HEK293 (cell line): Measurements from ENCODE around the gene NEK2.

Experiments
- CTCF ChIA-PET: fragments of 350-600 bp; formaldehyde crosslinking; extraction: SDS; loops from one replicate; lab custom pipeline; 2021; ENCODE audit warnings: antibody characterized with exemption; lab: Yijun Ruan, JAX
- POLR2A ChIA-PET: fragments of 300-600 bp; formaldehyde crosslinking; extraction: SDS; loops from one replicate; lab custom pipeline; 2020; ENCODE audit warnings: antibody characterized with exemption, inconsistent platforms; lab: Yijun Ruan, JAX
- H3K27ac ChIP-seq: fragments of 200-500 bp; sonication (Bioruptor generic); 2 replicates; pipeline ENCODE4 v1.5.1; 2014; ENCODE audit warnings: low read depth, low read length, control low read depth, inconsistent platforms; ENCODE audit errors: extremely low read depth
- H3K36me3 ChIP-seq, 2 experiments: fragments of 200-500 bp in 1 of 2; sonication (Bioruptor generic) in 1 of 2; 1 replicate in 1 of 2; 2 replicates in 1 of 2; pipeline ENCODE4 v1.5.1; 2014 to 2017; ENCODE audit warnings: inconsistent platforms in 2 of 2, low read length in 2 of 2; ENCODE audit not compliant: control insufficient read depth in 2 of 2, insufficient read depth in 1 of 2
- H3K4me1 ChIP-seq: fragments of 200-500 bp; sonication (Bioruptor generic); 2 replicates; pipeline ENCODE4 v1.5.1; 2014; ENCODE audit warnings: mild to moderate bottlenecking, low read length, inconsistent platforms; ENCODE audit not compliant: control insufficient read depth, insufficient read depth
- H3K4me3 ChIP-seq: 2 replicates; pipeline ENCODE4 v1.5.1; 2011; ENCODE audit warnings: low read depth, mild to moderate bottlenecking, control low read depth, low read length, moderate library complexity
- H3K9me3 ChIP-seq: fragments of 200-500 bp; sonication (Bioruptor generic); 2 replicates; pipeline ENCODE4 v1.5.1; 2014; ENCODE audit warnings: low read depth, low read length, inconsistent platforms; ENCODE audit not compliant: control insufficient read depth, insufficient read depth
- BCL6B ChIP-seq: fragments of 450-650 bp; formaldehyde crosslinking; IDR thresholded peaks from 2 replicates; pipeline ENCODE4 v1.5.1; 2017; ENCODE audit warnings: missing biosample characterization, missing genetic modification characterization
- CTCF ChIP-seq: fragments of 450-650 bp; formaldehyde crosslinking; IDR thresholded peaks from 2 replicates; pipeline ENCODE4 v1.5.1; 2016; ENCODE audit warnings: missing biosample characterization, missing genetic modification characterization
- ELK4 ChIP-seq: IDR thresholded peaks from 2 replicates; pipeline ENCODE4 v1.6.1; 2011; ENCODE audit warnings: mild to moderate bottlenecking, low read depth, low read length, borderline replicate concordance
- GLI2 ChIP-seq: fragments of 450-650 bp; formaldehyde crosslinking; IDR thresholded peaks from 2 replicates; pipeline ENCODE4; 2017; ENCODE audit warnings: missing biosample characterization, missing genetic modification characterization, low read depth, borderline replicate concordance
- IKZF3 ChIP-seq: fragments of 450-650 bp; IDR thresholded peaks from 2 replicates; pipeline ENCODE4 v1.5.0; 2018; ENCODE audit warnings: missing biosample characterization, mild to moderate bottlenecking, missing genetic modification characterization, moderate library complexity
- PRDM1 ChIP-seq: fragments of 450-650 bp; formaldehyde crosslinking; IDR thresholded peaks from 2 replicates; pipeline ENCODE4; 2016; ENCODE audit warnings: missing biosample characterization, missing genetic modification characterization
- PRDM4 ChIP-seq: fragments of 450-650 bp; formaldehyde crosslinking; IDR thresholded peaks from 2 replicates; pipeline ENCODE4 v1.5.1; 2017; ENCODE audit warnings: missing biosample characterization, missing genetic modification characterization
- ZBTB20 ChIP-seq: fragments of 450-650 bp; formaldehyde crosslinking; IDR thresholded peaks from 2 replicates; pipeline ENCODE4 v1.5.1; 2016; ENCODE audit warnings: missing biosample characterization, missing genetic modification characterization
- ZBTB7A ChIP-seq: fragments of 450-650 bp; formaldehyde crosslinking; IDR thresholded peaks from 2 replicates; pipeline ENCODE4 v1.5.1; 2016; ENCODE audit warnings: low read depth, missing biosample characterization, missing genetic modification characterization
- ZNF132 ChIP-seq: fragments of 450-650 bp; formaldehyde crosslinking; IDR thresholded peaks from 2 replicates; pipeline ENCODE4 v1.5.1; 2017; ENCODE audit warnings: missing biosample characterization, missing genetic modification characterization, borderline replicate concordance
- ZNF184 ChIP-seq: fragments of 450-650 bp; IDR thresholded peaks from 2 replicates; pipeline ENCODE4 v1.5.1; 2018; ENCODE audit warnings: missing biosample characterization, mild to moderate bottlenecking, missing genetic modification characterization
- ZNF2 ChIP-seq: fragments of 450-650 bp; formaldehyde crosslinking; IDR thresholded peaks from 2 replicates; pipeline ENCODE4 v1.5.1; 2016; ENCODE audit warnings: missing biosample characterization, missing genetic modification characterization
- ZNF239 ChIP-seq: fragments of 450-650 bp; formaldehyde crosslinking; IDR thresholded peaks from 2 replicates; pipeline ENCODE4 v1.5.1; 2016; ENCODE audit warnings: missing biosample characterization, missing genetic modification characterization
- ZNF24 ChIP-seq: fragments of 450-650 bp; formaldehyde crosslinking; IDR thresholded peaks from 2 replicates; pipeline ENCODE4 v1.5.1; 2016; ENCODE audit warnings: missing biosample characterization, missing genetic modification characterization
- ZNF324 ChIP-seq: fragments of 450-650 bp; formaldehyde crosslinking; IDR thresholded peaks from 2 replicates; pipeline ENCODE4 v1.5.1; 2016; ENCODE audit warnings: missing biosample characterization, missing genetic modification characterization
- ZNF37A ChIP-seq: fragments of 450-650 bp; IDR thresholded peaks from 2 replicates; pipeline ENCODE4 v1.5.1; 2018; ENCODE audit warnings: missing biosample characterization, missing genetic modification characterization
- ZNF433 ChIP-seq: fragments of 450-650 bp; formaldehyde crosslinking; IDR thresholded peaks from 2 replicates; pipeline ENCODE4 v1.5.1; 2016; ENCODE audit warnings: missing biosample characterization, missing genetic modification characterization, low read depth
- ZNF510 ChIP-seq: fragments of 450-650 bp; formaldehyde crosslinking; IDR thresholded peaks from 2 replicates; pipeline ENCODE4 v1.5.1; 2018; ENCODE audit warnings: mild to moderate bottlenecking, missing genetic modification characterization, missing biosample characterization; ENCODE audit not compliant: insufficient replicate concordance
- ZNF513 ChIP-seq: fragments of 450-650 bp; IDR thresholded peaks from 2 replicates; pipeline ENCODE4 v1.5.1; 2018; ENCODE audit warnings: missing biosample characterization, missing genetic modification characterization
- ZNF560 ChIP-seq: fragments of 450-650 bp; formaldehyde crosslinking; IDR thresholded peaks from 2 replicates; pipeline ENCODE4 v1.5.1; 2017; ENCODE audit warnings: missing biosample characterization, missing genetic modification characterization, borderline replicate concordance
- ZNF580 ChIP-seq: fragments of 450-650 bp; formaldehyde crosslinking; IDR thresholded peaks from 2 replicates; pipeline ENCODE4 v1.5.1; 2016; ENCODE audit warnings: missing biosample characterization, missing genetic modification characterization
- ZNF600 ChIP-seq: fragments of 450-650 bp; formaldehyde crosslinking; IDR thresholded peaks from 2 replicates; pipeline ENCODE4 v1.5.1; 2016; ENCODE audit warnings: missing biosample characterization, missing genetic modification characterization
- ZNF654 ChIP-seq: fragments of 450-650 bp; formaldehyde crosslinking; IDR thresholded peaks from 2 replicates; pipeline ENCODE4 v1.5.1; 2016; ENCODE audit warnings: low read depth, missing biosample characterization, missing genetic modification characterization
- ZNF658 ChIP-seq: fragments of 450-650 bp; formaldehyde crosslinking; IDR thresholded peaks from 2 replicates; pipeline ENCODE4; 2016; ENCODE audit warnings: missing biosample characterization, missing genetic modification characterization
- ZNF664 ChIP-seq: fragments of 450-650 bp; formaldehyde crosslinking; IDR thresholded peaks from 2 replicates; pipeline ENCODE4 v1.5.1; 2016; ENCODE audit warnings: missing biosample characterization, missing genetic modification characterization
- ZNF670 ChIP-seq: fragments of 450-650 bp; formaldehyde crosslinking; IDR thresholded peaks from 2 replicates; pipeline ENCODE4 v1.5.1; 2016; ENCODE audit warnings: missing biosample characterization, missing genetic modification characterization, low read depth
- ZNF707 ChIP-seq: fragments of 450-650 bp; formaldehyde crosslinking; IDR thresholded peaks from 2 replicates; pipeline ENCODE4 v1.5.1; 2016; ENCODE audit warnings: missing biosample characterization, missing genetic modification characterization
- ZNF768 ChIP-seq: fragments of 450-650 bp; formaldehyde crosslinking; IDR thresholded peaks from 2 replicates; pipeline ENCODE4 v1.5.1; 2018; ENCODE audit warnings: missing biosample characterization, mild to moderate bottlenecking, missing genetic modification characterization
- ZXDB ChIP-seq: fragments of 450-650 bp; formaldehyde crosslinking; IDR thresholded peaks from 2 replicates; pipeline ENCODE4 v1.5.1; 2016; ENCODE audit warnings: missing biosample characterization, missing genetic modification characterization

Gene NEK2

GRCh38 chr1:211675230-211676105 lies at the start of gene NEK2:
TSS of gene NEK2 (minus strand) at chr1:211675621. CDS start at chr1:211675479, 142 bp downstream.
- Histone ChIP-seq H3K4me3 (peak within 1 kb of the TSS; percentile 73), H3K36me3 (peaks cover 5 to 27% of the 10 kb centered on the region in 2 experiments; a peak in 2 of 3 replicates), H3K4me1 (peaks cover 3% of the 10 kb centered on the region; the same call in 1 of the 2 replicates), H3K9me3 (no peaks in the 10 kb centered on the region), H3K27ac (peak within 1 kb of the TSS; percentile 40; the same call in 1 of the 2 replicates)
- ChIA-PET POLR2A (interaction anchor here (0.5 to 2.0 kb wide), 13 partner anchors 8 to 739 kb away, joined by 3 to 12 read pairs (median 3); partner anchors contain the start of genes DTL, INTS7, PACC1 and SLC30A1), CTCF (interaction anchor here (0.9 to 2.6 kb wide), 6 partner anchors 8 to 359 kb away, joined by 3 to 9 read pairs (median 3); no protein-coding TSS in a partner anchor)
- TF ChIP-seq ZNF24 (tag by site-specific recombination) = peak; percentile 91
- no peak for TF ChIP-seq PRDM4 (tag by site-specific recombination)
- TF ChIP-seq ZNF654 (tag by site-specific recombination) = no peak
- peak; percentile 95 for TF ChIP-seq ZNF324
- no peak for TF ChIP-seq ZNF560 (tag by site-specific recombination)
- peak; percentile 28; the same call in 1 of the 2 replicates for TF ChIP-seq CTCF
- TF ChIP-seq ZNF768 = no peak
- TF ChIP-seq ZNF664 (tag by site-specific recombination) = no peak
- TF ChIP-seq ZNF580 (tag by site-specific recombination) = peak; percentile 88
- no peak for TF ChIP-seq ELK4
- TF ChIP-seq PRDM1 (tag by site-specific recombination) = peak; percentile 54; the same call in 1 of the 2 replicates
- no peak for TF ChIP-seq ZNF37A (tag by site-specific recombination)
- TF ChIP-seq ZBTB20 (tag by site-specific recombination) = peak; percentile 100
- TF ChIP-seq GLI2 (tag by site-specific recombination) = no peak
- peak; percentile 42 for TF ChIP-seq ZNF2 (tag by site-specific recombination)
- no peak for TF ChIP-seq ZBTB7A (tag by site-specific recombination)
- no peak for TF ChIP-seq ZNF239 (tag by site-specific recombination)
- TF ChIP-seq ZNF670 = no peak
- TF ChIP-seq ZNF184 (tag by site-specific recombination) = 0 out of 2 replicates have a peak, but pooled peaks have one; percentile 50
- no peak for TF ChIP-seq ZNF433
- TF ChIP-seq ZNF600 = peak; percentile 66; the same call in 1 of the 2 replicates
- no peak for TF ChIP-seq ZNF510 (tag by site-specific recombination)
- no peak for TF ChIP-seq ZNF132 (tag by site-specific recombination)
- peak; percentile 98 for TF ChIP-seq ZXDB (tag by site-specific recombination)
- no peak for TF ChIP-seq ZNF658
- TF ChIP-seq BCL6B (tag by site-specific recombination) = no peak
- no peak for TF ChIP-seq ZNF513 (tag by site-specific recombination)
- peak; percentile 76 for TF ChIP-seq IKZF3
- TF ChIP-seq ZNF707 (tag by site-specific recombination) = no peak
